Peyer's patch (tissue), 4 donors: ENCODE data around the gene PET100. TPM values are rescaled to one million over a fixed set of nuclear protein-coding genes. Genes with fewer than 3 reads are reported as not detected.

Experiments
- DNase-seq, 3 donors: peaks; one replicate each; pipeline ENCODE4 v3.0.0-alpha.2; 2017 to 2019
- H3K27ac ChIP-seq, 4 donors: fragments of 200-600 bp; sonication (generic); one replicate each; pipeline ENCODE4 v1.5.1; 2016 to 2019
- H3K27me3 ChIP-seq, 2 donors: fragments of 200-600 bp; sonication (generic); one replicate each; pipeline ENCODE4 v1.5.1; 2019
- H3K36me3 ChIP-seq, 3 donors: fragments of 200-600 bp; sonication (generic); one replicate each; pipeline ENCODE4 v1.5.1; 2016 to 2019
- H3K4me1 ChIP-seq, 4 donors: fragments of 200-600 bp; sonication (generic); one replicate each; pipeline ENCODE4 v1.5.1; 2016 to 2019
- H3K4me3 ChIP-seq, 4 donors: fragments of 200-600 bp; sonication (generic); 1 replicate in 3 of 4; 2 replicates in 1 of 4; pipeline ENCODE4 v1.5.1; 2016 to 2019; ENCODE audit warnings: mild to moderate bottlenecking in 1 of 4
- H3K9me3 ChIP-seq, 4 donors: fragments of 200-600 bp; sonication (generic); one replicate each; pipeline ENCODE4 v1.5.1; 2016 to 2019; ENCODE audit warnings: mild to moderate bottlenecking in 1 of 4
- POLR2A ChIP-seq, 2 donors: fragments of 450-650 bp; IDR thresholded peaks; one replicate each; pipeline ENCODE4 v1.5.1; 2017; ENCODE audit warnings: antibody characterized with exemption in 2 of 2, mild to moderate bottlenecking in 2 of 2, moderate library complexity in 2 of 2
- total RNA-seq, 4 donors: library from RNA; depleted of rRNA; stranded (reverse); fragments of >200 nt; gene quantifications; one replicate each; pipeline ENCODE4 v1.1.0, GENCODE V29; 2016
- TF ChIP-seq, protein P1 (sequence below), 6 experiments: fragments of 450-650 bp in 4 of 6; fragments of 200-600 bp in 2 of 6; sonication (generic) in 1 of 6; IDR thresholded peaks; one replicate each; pipeline ENCODE4 v1.5.1; 2017 to 2019; ENCODE audit warnings: antibody characterized with exemption in 6 of 6, mild to moderate bottlenecking in 3 of 6, moderate library complexity in 1 of 6

Gene PET100
- total RNA-seq, 4 donors from 2014 or later = 12.6 to 102 (median 14.5) TPM

- TF ChIP-seq, protein P1, sequence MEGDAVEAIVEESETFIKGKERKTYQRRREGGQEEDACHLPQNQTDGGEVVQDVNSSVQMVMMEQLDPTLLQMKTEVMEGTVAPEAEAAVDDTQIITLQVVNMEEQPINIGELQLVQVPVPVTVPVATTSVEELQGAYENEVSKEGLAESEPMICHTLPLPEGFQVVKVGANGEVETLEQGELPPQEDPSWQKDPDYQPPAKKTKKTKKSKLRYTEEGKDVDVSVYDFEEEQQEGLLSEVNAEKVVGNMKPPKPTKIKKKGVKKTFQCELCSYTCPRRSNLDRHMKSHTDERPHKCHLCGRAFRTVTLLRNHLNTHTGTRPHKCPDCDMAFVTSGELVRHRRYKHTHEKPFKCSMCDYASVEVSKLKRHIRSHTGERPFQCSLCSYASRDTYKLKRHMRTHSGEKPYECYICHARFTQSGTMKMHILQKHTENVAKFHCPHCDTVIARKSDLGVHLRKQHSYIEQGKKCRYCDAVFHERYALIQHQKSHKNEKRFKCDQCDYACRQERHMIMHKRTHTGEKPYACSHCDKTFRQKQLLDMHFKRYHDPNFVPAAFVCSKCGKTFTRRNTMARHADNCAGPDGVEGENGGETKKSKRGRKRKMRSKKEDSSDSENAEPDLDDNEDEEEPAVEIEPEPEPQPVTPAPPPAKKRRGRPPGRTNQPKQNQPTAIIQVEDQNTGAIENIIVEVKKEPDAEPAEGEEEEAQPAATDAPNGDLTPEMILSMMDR (IDR thresholded peaks at IDR 0.05) = no peak
- no peak for TF ChIP-seq POLR2A (IDR thresholded peaks at IDR 0.05)
- DNase-seq = no peak
- Histone ChIP-seq H3K9me3 (no peaks in the 10 kb centered on the region), H3K27ac (no peak overlapping the region), H3K4me3 (no peak overlapping the region), H3K36me3 (no peaks in the 10 kb centered on the region), H3K27me3 (no peaks in the 10 kb centered on the region), H3K4me1 (peaks cover 0 to 9% (median 0%) of the 10 kb centered on the region in 4 donors)
Observed at GRCh38 chr19:7654401-7654800, 24.8 kb downstream of the PET100 start.

- peaks cover 0 to 9% (median 0%) of the 10 kb centered on the region in 4 donors for H3K4me1 ChIP-seq
- H3K27ac ChIP-seq = no peak overlapping the region
- no peaks in the 10 kb centered on the region for H3K36me3 ChIP-seq
- H3K27me3 ChIP-seq = no peaks in the 10 kb centered on the region
- TF ChIP-seq, protein P1 (IDR thresholded peaks at IDR 0.05) = no peak
- no peak for TF ChIP-seq POLR2A (IDR thresholded peaks at IDR 0.05)
- H3K4me3 ChIP-seq = no peak overlapping the region
- no peaks in the 10 kb centered on the region for H3K9me3 ChIP-seq
- no peak for DNase-seq
Observed at GRCh38 chr19:7655581-7655980, 26.0 kb downstream of the PET100 start.

DNA sequence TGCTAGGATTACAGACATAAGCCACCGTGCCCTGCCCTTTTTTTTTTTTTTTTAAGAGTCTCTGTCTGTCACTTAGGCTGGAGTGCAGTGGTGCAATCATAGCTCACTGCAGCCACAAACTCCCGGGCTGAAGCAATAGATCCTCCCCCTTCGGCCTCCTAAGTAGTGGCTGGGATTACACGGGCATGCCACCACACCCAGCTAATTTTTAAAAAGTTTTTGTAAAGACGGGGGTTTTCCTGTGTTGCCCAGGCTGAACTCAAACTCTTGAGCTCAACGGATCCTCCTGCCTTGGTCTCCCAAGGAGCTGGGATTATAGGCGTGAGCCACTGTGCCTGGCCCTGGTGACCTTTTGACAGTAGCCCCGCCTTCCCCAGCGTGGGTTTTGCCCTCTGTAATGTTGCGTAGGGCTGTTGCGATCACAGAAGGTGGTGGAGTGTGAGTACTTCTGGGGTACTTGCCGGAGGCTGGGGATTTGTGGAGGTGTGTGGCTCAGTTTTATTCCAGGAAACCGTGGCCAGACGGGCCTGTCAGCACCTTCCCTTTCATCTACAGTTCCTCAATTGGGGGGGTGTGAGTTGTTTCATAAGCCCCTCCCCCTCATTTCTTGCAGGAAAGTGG, 27.6 kb downstream of the PET100 start:
- Histone ChIP-seq H3K4me3 (no peak overlapping the region), H3K27ac (no peak overlapping the region)
- TF ChIP-seq, protein P1 (IDR thresholded peaks at IDR 0.05) = no peak
- TF ChIP-seq POLR2A (IDR thresholded peaks at IDR 0.05) = no peak

DNA sequence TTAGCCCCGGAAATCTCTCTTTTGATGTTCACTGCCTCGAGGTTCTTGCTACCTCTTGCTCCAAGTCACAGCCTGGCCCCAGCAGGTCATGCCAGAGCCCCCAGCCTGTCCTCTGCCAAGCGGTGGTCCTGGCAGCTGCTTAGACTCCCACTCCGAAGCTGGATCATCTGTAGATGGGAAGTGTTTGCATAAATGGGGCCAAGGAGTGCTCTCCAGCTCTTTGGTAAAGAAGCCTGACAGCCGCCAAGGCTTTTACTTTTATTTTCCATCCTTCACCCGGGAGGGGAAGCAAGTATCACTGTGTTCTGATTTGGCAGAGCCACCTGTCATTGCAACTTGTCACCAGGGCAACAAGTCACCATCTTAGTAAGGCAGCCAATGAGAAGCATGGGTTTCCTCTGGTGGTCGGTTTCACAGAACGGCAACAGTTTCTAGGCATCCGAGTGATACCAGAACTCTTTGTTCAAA, 28.7 kb downstream of the PET100 start:
- H3K36me3 ChIP-seq = no peaks in the 10 kb centered on the region
- peak in 2 of 3 donors; percentile 63 to 72 for DNase-seq
- peak overlapping the region in 2 of 4 donors; percentile 24 to 32 for H3K4me3 ChIP-seq
- H3K9me3 ChIP-seq = no peaks in the 10 kb centered on the region
- H3K27ac ChIP-seq = peak overlapping the region in 2 of 4 donors; percentile 57 to 67
- no peaks in the 10 kb centered on the region for H3K4me1 ChIP-seq
- no peaks in the 10 kb centered on the region for H3K27me3 ChIP-seq
- TF ChIP-seq POLR2A (IDR thresholded peaks at IDR 0.05) = no peak

More for the DNA sequence above, 27.6 kb downstream of the PET100 start:
- H3K36me3 ChIP-seq = no peaks in the 10 kb centered on the region
- no peaks in the 10 kb centered on the region for H3K27me3 ChIP-seq
- DNase-seq = no peak
- no peaks in the 10 kb centered on the region for H3K9me3 ChIP-seq
- peaks cover 0 to 2% (median 0%) of the 10 kb centered on the region in 4 donors for H3K4me1 ChIP-seq

DNA sequence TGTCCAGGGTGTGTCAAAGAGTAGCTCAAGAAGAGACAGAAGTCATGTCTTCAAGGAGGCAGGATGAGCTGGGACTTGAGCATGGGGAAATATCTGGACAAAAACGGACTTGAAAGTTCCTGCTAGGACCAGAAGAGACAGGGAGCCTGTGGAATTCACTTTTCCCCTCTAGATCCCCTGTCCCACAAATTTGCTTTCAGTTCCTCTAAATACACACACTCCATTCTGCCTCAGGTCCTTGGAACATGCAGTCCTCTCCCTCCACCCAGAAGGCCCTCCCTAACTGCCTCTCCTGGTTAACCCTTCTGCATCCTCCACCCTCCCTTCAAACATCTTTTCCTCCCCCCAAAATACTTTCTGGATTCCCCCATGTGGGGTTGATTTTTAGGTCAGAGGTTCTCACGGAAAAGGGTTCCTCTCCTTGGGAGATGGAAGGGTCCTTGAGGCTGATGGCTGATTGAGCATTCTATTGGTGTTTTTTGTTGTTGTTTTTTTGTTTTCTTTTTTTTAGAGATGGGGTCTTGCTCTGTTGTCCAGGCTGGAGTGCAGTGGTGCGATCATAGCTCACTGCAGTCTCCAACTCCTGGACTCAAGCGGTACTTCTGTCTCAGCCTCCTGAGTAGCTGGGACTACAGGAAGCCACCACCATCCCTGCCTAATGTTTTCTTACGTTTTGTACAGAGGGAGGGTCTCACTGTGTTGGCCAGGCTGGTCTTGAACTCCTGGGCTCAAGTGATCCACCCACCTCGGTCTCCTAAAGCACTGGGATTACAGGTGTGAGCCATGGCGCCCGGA, 32.3 kb downstream of the PET100 start:
- Histone ChIP-seq H3K9me3 (no peaks in the 10 kb centered on the region), H3K36me3 (no peaks in the 10 kb centered on the region), H3K27ac (no peak overlapping the region), H3K4me3 (no peak overlapping the region), H3K27me3 (no peaks in the 10 kb centered on the region), H3K4me1 (no peaks in the 10 kb centered on the region)
- no peak for TF ChIP-seq POLR2A (IDR thresholded peaks at IDR 0.05)
- TF ChIP-seq, protein P1 (IDR thresholded peaks at IDR 0.05) = no peak
- DNase-seq = no peak

- no peak overlapping the region for H3K4me3 ChIP-seq
- DNase-seq = no peak
- TF ChIP-seq, protein P1 (IDR thresholded peaks at IDR 0.05) = no peak
- TF ChIP-seq POLR2A (IDR thresholded peaks at IDR 0.05) = no peak
- H3K27ac ChIP-seq = no peak overlapping the region
- H3K9me3 ChIP-seq = no peaks in the 10 kb centered on the region
- H3K27me3 ChIP-seq = no peaks in the 10 kb centered on the region
- no peaks in the 10 kb centered on the region for H3K4me1 ChIP-seq
- H3K36me3 ChIP-seq = no peaks in the 10 kb centered on the region
Observed at GRCh38 chr19:7662657-7663056, 33.1 kb downstream of the PET100 start.
